H1 (cell line): ENCODE data around the gene MAN2A1. TPM values are rescaled to one million over a fixed set of nuclear protein-coding genes. Genes with fewer than 3 reads are reported as not detected.

ENCODE experiments used
- CTCF ChIA-PET: fragments of 300-600 bp; sonication (Branson Sonifier 250); formaldehyde crosslinking; loops from one replicate; lab custom pipeline; 2021; ENCODE audit not compliant: partially characterized antibody; lab: Charles Lee
- POLR2A ChIA-PET: fragments of 300-600 bp; sonication (Branson Sonifier 250); formaldehyde crosslinking; loops from one replicate; lab custom pipeline; 2021; ENCODE audit warnings: inconsistent platforms; ENCODE audit not compliant: partially characterized antibody; lab: Charles Lee
- DNase-seq, 2 experiments: peaks; one replicate each; pipeline versions ENCODE4 v3.0.0 to v3.0.0-alpha.2; 2010 to 2022; ENCODE audit warnings: low spot score in 2 of 2, low read depth in 1 of 2, mixed read lengths in 1 of 2
- FAIRE-seq: peaks from 2 replicates; lab custom pipeline; 2011; peaks lifted over from hg19 to GRCh38; lab: Jason Lieb, UNC
- H2AFZ ChIP-seq: 2 replicates; pipeline ENCODE4 v1.8.1; 2012; ENCODE audit warnings: low read length, inconsistent platforms
- H2AK5ac ChIP-seq: 2 replicates; pipeline ENCODE4 v1.6.1; 2013; ENCODE audit warnings: low read depth, low read length
- H2BK120ac ChIP-seq: replicated peaks from 2 replicates; pipeline ENCODE3; 2013; ENCODE audit warnings: low read depth, low read length, inconsistent platforms
- H2BK12ac ChIP-seq: 2 replicates; pipeline ENCODE4 v1.6.1; 2013; ENCODE audit warnings: low read depth, low read length
- H2BK15ac ChIP-seq: 2 replicates; pipeline ENCODE4 v1.6.1; 2013; ENCODE audit warnings: low read length
- H2BK20ac ChIP-seq: 2 replicates; pipeline ENCODE4 v1.6.1; 2013; ENCODE audit warnings: low read length
- H2BK5ac ChIP-seq: 2 replicates; pipeline ENCODE4 v1.6.1; 2013; ENCODE audit warnings: low read depth, low read length
- H3K14ac ChIP-seq: 2 replicates; pipeline ENCODE4 v1.6.1; 2013; ENCODE audit warnings: inconsistent platforms; ENCODE audit not compliant: insufficient read length
- H3K18ac ChIP-seq: 2 replicates; pipeline ENCODE4 v1.6.1; 2013; ENCODE audit warnings: low read length; ENCODE audit errors: extremely low read depth
- H3K23ac ChIP-seq: 2 replicates; pipeline ENCODE4 v1.6.1; 2013; ENCODE audit warnings: inconsistent platforms; ENCODE audit not compliant: insufficient read length
- H3K23me2 ChIP-seq: 2 replicates; pipeline ENCODE4 v1.6.1; 2013; ENCODE audit warnings: low read depth, low read length
- H3K27ac ChIP-seq: 2 replicates; pipeline ENCODE4 v1.6.1; 2011; ENCODE audit warnings: low read depth, low read length, inconsistent platforms
- H3K27me3 ChIP-seq, 4 experiments: replicated peaks in 1 of 4; 1 replicate in 1 of 4; 2 replicates in 3 of 4; pipeline versions ENCODE4 v1.6.1 to v1.8.1; 2011 to 2013; ENCODE audit warnings: low read length in 3 of 4, mild to moderate bottlenecking in 3 of 4, inconsistent platforms in 2 of 4, mixed read lengths in 2 of 4, moderate library complexity in 1 of 4; ENCODE audit not compliant: control insufficient read depth in 3 of 4, insufficient read depth in 3 of 4; ENCODE audit errors: extremely low read depth in 1 of 4
- H3K36me3 ChIP-seq, 4 experiments: 2 replicates each; pipeline versions ENCODE4 v1.6.1 to v1.8.1; 2011 to 2013; ENCODE audit warnings: mild to moderate bottlenecking in 4 of 4, low read length in 3 of 4, moderate library complexity in 2 of 4, control low read depth in 1 of 4, inconsistent platforms in 1 of 4; ENCODE audit not compliant: insufficient read depth in 4 of 4, control insufficient read depth in 2 of 4
- H3K4ac ChIP-seq: replicated peaks from 2 replicates; pipeline ENCODE3; 2013; ENCODE audit warnings: low read length, low read depth, mixed read lengths, inconsistent platforms; ENCODE audit not compliant: insufficient read length
- H3K4me1 ChIP-seq, 4 experiments: replicated peaks in 1 of 4; 1 replicate in 1 of 4; 2 replicates in 3 of 4; pipeline versions ENCODE4 v1.6.1 to v1.8.1; 2011 to 2013; ENCODE audit warnings: low read length in 3 of 4, inconsistent platforms in 2 of 4, mixed read lengths in 1 of 4; ENCODE audit not compliant: insufficient read depth in 4 of 4, control insufficient read depth in 3 of 4
- H3K4me2 ChIP-seq, 2 experiments: 2 replicates each; pipeline versions ENCODE4 v1.6.1 to v1.8.1; 2011 to 2013; ENCODE audit warnings: low read depth in 2 of 2, low read length in 2 of 2, control low read depth in 1 of 2, inconsistent platforms in 1 of 2, mild to moderate bottlenecking in 1 of 2; ENCODE audit not compliant: insufficient read depth in 1 of 2
- H3K4me3 ChIP-seq, 4 experiments: fragments of 200-600, 300-600 bp in 1 of 4; sonication (generic), shearing (Covaris generic), sonication (Bioruptor Twin) in 1 of 4; 2 replicates each; pipeline versions ENCODE4 v1.5.1 to v1.8.1; 2011 to 2016; ENCODE audit warnings: low read length in 4 of 4, low read depth in 3 of 4, control low read depth in 2 of 4, inconsistent platforms in 2 of 4, mild to moderate bottlenecking in 2 of 4, mixed read lengths in 1 of 4, moderate library complexity in 1 of 4; ENCODE audit not compliant: insufficient read depth in 2 of 4; ENCODE audit errors: extremely low read depth in 1 of 4
- H3K56ac ChIP-seq: replicated peaks from 2 replicates; pipeline ENCODE3; 2013; ENCODE audit warnings: low read depth, mild to moderate bottlenecking, mixed read lengths, low read length, inconsistent platforms; ENCODE audit not compliant: insufficient read length
- H3K79me1 ChIP-seq: 2 replicates; pipeline ENCODE4 v1.6.1; 2013; ENCODE audit warnings: low read depth, low read length, control low read depth
- H3K79me2 ChIP-seq, 2 experiments: 2 replicates each; pipeline versions ENCODE4 v1.6.1 to v1.8.1; 2012 to 2013; ENCODE audit warnings: low read length in 2 of 2, mild to moderate bottlenecking in 2 of 2, inconsistent platforms in 1 of 2; ENCODE audit not compliant: insufficient read depth in 2 of 2, control insufficient read depth in 1 of 2
- H3K9ac ChIP-seq, 4 experiments: replicated peaks in 1 of 4; 1 replicate in 1 of 4; 2 replicates in 3 of 4; pipeline versions ENCODE4 v1.6.1 to v1.8.1; 2011 to 2013; ENCODE audit warnings: low read depth in 3 of 4, low read length in 3 of 4, control low read depth in 2 of 4, mild to moderate bottlenecking in 2 of 4, moderate library complexity in 2 of 4, inconsistent platforms in 1 of 4; ENCODE audit errors: extremely low read depth in 1 of 4
- H3K9me3 ChIP-seq, 2 experiments: 2 replicates each; pipeline versions ENCODE4 v1.6.1 to v1.8.1; 2012 to 2013; ENCODE audit warnings: mild to moderate bottlenecking in 2 of 2, moderate library complexity in 2 of 2, control low read depth in 1 of 2, inconsistent platforms in 1 of 2, low read depth in 1 of 2, low read length in 1 of 2, mixed read lengths in 1 of 2; ENCODE audit not compliant: insufficient read depth in 2 of 2
- H4K20me1 ChIP-seq, 2 experiments: replicated peaks in 1 of 2; 2 replicates each; pipeline versions ENCODE3 to v1.8.1; 2011 to 2013; ENCODE audit warnings: inconsistent platforms in 2 of 2, low read length in 2 of 2, mild to moderate bottlenecking in 1 of 2; ENCODE audit not compliant: insufficient read depth in 2 of 2, control insufficient read depth in 1 of 2
- H4K5ac ChIP-seq: 2 replicates; pipeline ENCODE4 v1.6.1; 2013; ENCODE audit warnings: low read length, low read depth, mixed read lengths, inconsistent platforms; ENCODE audit not compliant: insufficient read length
- H4K8ac ChIP-seq: 2 replicates; pipeline ENCODE4 v1.8.0; 2013; ENCODE audit warnings: mild to moderate bottlenecking, moderate library complexity, low read length, inconsistent platforms; ENCODE audit not compliant: insufficient read depth; ENCODE audit errors: extremely low read depth
- H4K91ac ChIP-seq: replicated peaks from 2 replicates; pipeline ENCODE3; 2013; ENCODE audit warnings: low read length, mixed read lengths, inconsistent platforms; ENCODE audit not compliant: insufficient read length
- WGBS, 2 experiments: shearing (Covaris generic) in 1 of 2; methylation state at CpG; one replicate each; pipeline versions ENCODE4 v1.1.6 to v1.1.7; 2013 to 2015; ENCODE audit warnings: low lambda C conversion rate in 2 of 2, mixed read lengths in 2 of 2, inconsistent platforms in 1 of 2, low coverage in 1 of 2, missing lambda C conversion rate in 1 of 2; ENCODE audit not compliant: insufficient replicate concordance in 2 of 2, insufficient coverage in 1 of 2, insufficient read length in 1 of 2; ENCODE audit errors: extremely low coverage in 1 of 2, missing lambda C conversion rate in 1 of 2; 5-methylcytosine and 5-hydroxymethylcytosine counted together
- polyA plus RNA-seq, 7 experiments: library from polyadenylated mRNA; depleted of rRNA in 3 of 7; stranded (reverse) in 5 of 7; unstranded in 2 of 7; fragments of >200 nt in 5 of 7; fragments of 200-250 nt in 2 of 7; gene quantifications; 1 replicate in 5 of 7; 2 replicates in 1 of 7; 4 replicates in 1 of 7; pipeline versions ENCODE4 v1.2.1 to v1.2.3, GENCODE V29; 2011 to 2013; ENCODE audit warnings: missing spikeins in 2 of 7, mixed read lengths in 2 of 7
- total RNA-seq: library from RNA; stranded (reverse); fragmentation: NEBNext Ultra II Directional; extraction: Animal tissue kit (Norgen Biotek cat#: 25700); gene quantifications from 2 replicates; pipeline ENCODE4 v1.2.1, GENCODE V29; 2021
- TF ChIP-seq, protein P1 (sequence below): IDR thresholded peaks from 2 replicates; pipeline ENCODE4 v1.6.1; 2011; ENCODE audit warnings: low read length, improper control_type of control experiment

MAN2A1 gene
- total and polyA plus RNA-seq, 2 of the 8 experiments (the other 6 are each of a cell fraction or from before 2014, with no cell fraction given) = 29.1 to 102 TPM

- H2AK5ac ChIP-seq = no peak overlapping the region
- no peak overlapping the region for H3K23ac ChIP-seq
- H2BK20ac ChIP-seq = no peak overlapping the region
- H3K9ac ChIP-seq = peak overlapping the region in 3 of 4 experiments; percentile 31 to 82 (median 61); a peak in 5 of 7 replicates
- no peak overlapping the region for H3K14ac ChIP-seq
- H3K23me2 ChIP-seq = no peaks in the 10 kb centered on the region; the same call in 1 of the 2 replicates
- FAIRE-seq = no peak
- no peak overlapping the region for H2BK15ac ChIP-seq
- H3K36me3 ChIP-seq = 0 out of 8 replicates have a peak, but pooled peaks cover 0 to 2% (median 0%) of the 10 kb centered on the region in 4 experiments
- H3K9me3 ChIP-seq = peaks cover 0 to 3% of the 10 kb centered on the region in 2 experiments; a peak in 1 of 4 replicates
- DNase-seq = peak in 1 of 2 experiments; percentile 55
- peak overlapping the region; percentile 85; the same call in 1 of the 2 replicates for H2BK12ac ChIP-seq
- H4K91ac ChIP-seq = no peak overlapping the region
- H2AFZ ChIP-seq = peak overlapping the region; percentile 45; the same call in 1 of the 2 replicates
- CTCF ChIA-PET = interaction anchor here (0.6 to 4.6 kb wide), 41 partner anchors 9 to 1236 kb away, joined by 3 to 37 read pairs (median 4); no protein-coding TSS in a partner anchor
- no peak overlapping the region for H2BK120ac ChIP-seq
- no peak overlapping the region for H3K4ac ChIP-seq
- H4K8ac ChIP-seq = 0 out of 2 replicates have a peak overlapping the region, but pooled peaks have one; percentile 93
- peaks cover 16 to 33% of the 10 kb centered on the region in 2 experiments for H3K79me2 ChIP-seq
- peak overlapping the region; percentile 86 for H3K18ac ChIP-seq
- no peaks in the 10 kb centered on the region for H3K27me3 ChIP-seq
- POLR2A ChIA-PET = interaction anchor here (0.8 to 2.5 kb wide), 7 partner anchors 11 to 278 kb away, joined by 3 to 12 read pairs (median 5); partner anchors contain the start of gene PJA2
- peak overlapping the region; percentile 68 to 81 for H3K4me2 ChIP-seq
- peak overlapping the region; percentile 95 for H4K5ac ChIP-seq
- peak overlapping the region; percentile 45 to 92 (median 84) for H3K4me3 ChIP-seq
- H3K27ac ChIP-seq = peak overlapping the region; percentile 57; the same call in 1 of the 2 replicates
- no peak overlapping the region for H3K56ac ChIP-seq
- no peaks in the 10 kb centered on the region; the same call in 1 of the 2 replicates for H3K79me1 ChIP-seq
- peaks cover 18 to 20% of the 10 kb centered on the region in 2 experiments for H4K20me1 ChIP-seq
- H3K4me1 ChIP-seq = peaks cover 2 to 7% (median 5%) of the 10 kb centered on the region in 4 experiments; a peak in 4 of 7 replicates
- 22% methylated on average over 6 of the region's 6 CpGs; no CpG with 5 or more reads in 1 of the 2 experiments for WGBS, 2 experiments
- H2BK5ac ChIP-seq = peak overlapping the region; percentile 95
- TF ChIP-seq, protein P1, sequence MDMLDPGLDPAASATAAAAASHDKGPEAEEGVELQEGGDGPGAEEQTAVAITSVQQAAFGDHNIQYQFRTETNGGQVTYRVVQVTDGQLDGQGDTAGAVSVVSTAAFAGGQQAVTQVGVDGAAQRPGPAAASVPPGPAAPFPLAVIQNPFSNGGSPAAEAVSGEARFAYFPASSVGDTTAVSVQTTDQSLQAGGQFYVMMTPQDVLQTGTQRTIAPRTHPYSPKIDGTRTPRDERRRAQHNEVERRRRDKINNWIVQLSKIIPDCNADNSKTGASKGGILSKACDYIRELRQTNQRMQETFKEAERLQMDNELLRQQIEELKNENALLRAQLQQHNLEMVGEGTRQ = no peak
Observed at GRCh38 chr5:109688630-109688969, 1.1 kb upstream of the MAN2A1 start.
